Measurements from ENCODE around the gene RAPGEF4. TPM values are rescaled to one million over a fixed set of nuclear protein-coding genes. Genes with fewer than 3 reads are reported as not detected.
A peak's percentile ranks its signal among the peaks of the same experiment; 100 is the strongest.

The RAPGEF4 gene
- total RNA-seq, 1 donor from 2014 or later = 12.6 TPM

- intact Hi-C loops (cut with DNase I) = no loop called here
- DNase-seq (ENCODE audit: low spot score) = no peak
Measured at GRCh38 chr2:172885996-172886395, 150.4 kb downstream of the RAPGEF4 start.

- no peak for DNase-seq (ENCODE audit: low spot score)
- intact Hi-C loops (cut with DNase I) = no loop called here
Measured at GRCh38 chr2:172887280-172887679, 151.6 kb downstream of the RAPGEF4 start.

GRCh38 chr2:172888714-172889669, 153.3 kb downstream of the RAPGEF4 start:
- intact Hi-C loops (cut with DNase I) = no loop called here
- DNase-seq (ENCODE audit: low spot score) = no peak

- DNase-seq (ENCODE audit: low spot score) = no peak
Measured at GRCh38 chr2:172889768-172890430, 154.3 kb downstream of the RAPGEF4 start.

GRCh38 chr2:172893111-172893510, 157.5 kb downstream of the RAPGEF4 start:
- no peak for DNase-seq (ENCODE audit: low spot score)
- intact Hi-C loops (cut with DNase I) = no loop called here

More at GRCh38 chr2:172889768-172890430, 154.3 kb downstream of the RAPGEF4 start:
- intact Hi-C loops (cut with DNase I) = no loop called here

GRCh38 chr2:172893671-172894070, 158.0 kb downstream of the RAPGEF4 start:
- no peak for DNase-seq (ENCODE audit: low spot score)
- intact Hi-C loops (cut with DNase I) = no loop called here

GRCh38 chr2:172894689-172895387, 159.2 kb downstream of the RAPGEF4 start:
- intact Hi-C loops (cut with DNase I) = no loop called here
- DNase-seq (ENCODE audit: low spot score) = no peak

GRCh38 chr2:172896661-172897081, 161.0 kb downstream of the RAPGEF4 start:
- DNase-seq (ENCODE audit: low spot score) = no peak

GRCh38 chr2:172900871-172901270, 165.2 kb downstream of the RAPGEF4 start:
- intact Hi-C loops (cut with DNase I) = no loop called here
- DNase-seq (ENCODE audit: low spot score) = no peak

More at GRCh38 chr2:172896661-172897081, 161.0 kb downstream of the RAPGEF4 start:
- intact Hi-C loops (cut with DNase I) = no loop called here

GRCh38 chr2:172901913-172902312, 166.3 kb downstream of the RAPGEF4 start:
- intact Hi-C loops (cut with DNase I) = no loop called here
- no peak for DNase-seq (ENCODE audit: low spot score)

GRCh38 chr2:172904236-172904635, 168.6 kb downstream of the RAPGEF4 start:
- no peak for DNase-seq (ENCODE audit: low spot score)
- intact Hi-C loops (cut with DNase I) = no loop called here

- peak; percentile 80 for DNase-seq (ENCODE audit: low spot score)
- intact Hi-C loops (cut with DNase I) = no loop called here
Measured at GRCh38 chr2:172905937-172906811, 170.5 kb downstream of the RAPGEF4 start.

GRCh38 chr2:172908275-172908674, 172.6 kb downstream of the RAPGEF4 start:
- no peak for DNase-seq (ENCODE audit: low spot score)

GRCh38 chr2:172909454-172909853, 173.8 kb downstream of the RAPGEF4 start:
- no peak for DNase-seq (ENCODE audit: low spot score)
- intact Hi-C loops (cut with DNase I) = no loop called here

More at GRCh38 chr2:172908275-172908674, 172.6 kb downstream of the RAPGEF4 start:
- intact Hi-C loops (cut with DNase I) = no loop called here

- intact Hi-C loops (cut with DNase I) = no loop called here
- no peak for DNase-seq (ENCODE audit: low spot score)
Measured at GRCh38 chr2:172912266-172912665, 176.6 kb downstream of the RAPGEF4 start.

GRCh38 chr2:172914341-172915008, 178.8 kb downstream of the RAPGEF4 start:
- intact Hi-C loops (cut with DNase I) = no loop called here
- DNase-seq (ENCODE audit: low spot score) = no peak

GRCh38 chr2:172917716-172918115, 182.1 kb downstream of the RAPGEF4 start:
- intact Hi-C loops (cut with DNase I) = no loop called here
- DNase-seq (ENCODE audit: low spot score) = no peak

GRCh38 chr2:172919732-172920131, 184.1 kb downstream of the RAPGEF4 start:
- DNase-seq (ENCODE audit: low spot score) = no peak
- intact Hi-C loops (cut with DNase I) = no loop called here
